ENCODE measurements around the gene LRRN3. TPM values are rescaled to one million over a fixed set of nuclear protein-coding genes. Genes with fewer than 3 reads are reported as not detected.

LRRN3 gene
- total and polyA plus RNA-seq, 2 experiments from 2014 or later = 0.40 TPM; not detected in 1

- TF ChIP-seq, protein P1, sequence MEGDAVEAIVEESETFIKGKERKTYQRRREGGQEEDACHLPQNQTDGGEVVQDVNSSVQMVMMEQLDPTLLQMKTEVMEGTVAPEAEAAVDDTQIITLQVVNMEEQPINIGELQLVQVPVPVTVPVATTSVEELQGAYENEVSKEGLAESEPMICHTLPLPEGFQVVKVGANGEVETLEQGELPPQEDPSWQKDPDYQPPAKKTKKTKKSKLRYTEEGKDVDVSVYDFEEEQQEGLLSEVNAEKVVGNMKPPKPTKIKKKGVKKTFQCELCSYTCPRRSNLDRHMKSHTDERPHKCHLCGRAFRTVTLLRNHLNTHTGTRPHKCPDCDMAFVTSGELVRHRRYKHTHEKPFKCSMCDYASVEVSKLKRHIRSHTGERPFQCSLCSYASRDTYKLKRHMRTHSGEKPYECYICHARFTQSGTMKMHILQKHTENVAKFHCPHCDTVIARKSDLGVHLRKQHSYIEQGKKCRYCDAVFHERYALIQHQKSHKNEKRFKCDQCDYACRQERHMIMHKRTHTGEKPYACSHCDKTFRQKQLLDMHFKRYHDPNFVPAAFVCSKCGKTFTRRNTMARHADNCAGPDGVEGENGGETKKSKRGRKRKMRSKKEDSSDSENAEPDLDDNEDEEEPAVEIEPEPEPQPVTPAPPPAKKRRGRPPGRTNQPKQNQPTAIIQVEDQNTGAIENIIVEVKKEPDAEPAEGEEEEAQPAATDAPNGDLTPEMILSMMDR (conservative IDR thresholded peaks at IDR 0.05; ENCODE audit: low read depth in 2 of 2) = no peak
- TF ChIP-seq EZH2 (IDR thresholded peaks at IDR 0.05; ENCODE audit: low read depth, unreplicated experiment) (no peak), NANOG (IDR thresholded peaks at IDR 0.05; ENCODE audit: borderline replicate concordance) (no peak), JUNB (IDR thresholded peaks at IDR 0.05; ENCODE audit: unreplicated experiment) (no peak)
- TF ChIP-seq, protein P2, sequence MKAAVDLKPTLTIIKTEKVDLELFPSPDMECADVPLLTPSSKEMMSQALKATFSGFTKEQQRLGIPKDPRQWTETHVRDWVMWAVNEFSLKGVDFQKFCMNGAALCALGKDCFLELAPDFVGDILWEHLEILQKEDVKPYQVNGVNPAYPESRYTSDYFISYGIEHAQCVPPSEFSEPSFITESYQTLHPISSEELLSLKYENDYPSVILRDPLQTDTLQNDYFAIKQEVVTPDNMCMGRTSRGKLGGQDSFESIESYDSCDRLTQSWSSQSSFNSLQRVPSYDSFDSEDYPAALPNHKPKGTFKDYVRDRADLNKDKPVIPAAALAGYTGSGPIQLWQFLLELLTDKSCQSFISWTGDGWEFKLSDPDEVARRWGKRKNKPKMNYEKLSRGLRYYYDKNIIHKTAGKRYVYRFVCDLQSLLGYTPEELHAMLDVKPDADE (IDR thresholded peaks at IDR 0.05) = no peak
Observed at GRCh38 chr7:111164442-111164841, 73.5 kb downstream of the LRRN3 start (continued).

GRCh38 chr7:111168182-111168581, 77.3 kb downstream of the LRRN3 start:
- H3K36me3 Mint-ChIP-seq (ENCODE audit: low read depth) = no peaks in the 10 kb centered on the region
- H3K27ac Mint-ChIP-seq = no peak overlapping the region
- H3K27me3 Mint-ChIP-seq (ENCODE audit: insufficient read depth, low read depth, poor library complexity) = no peaks in the 10 kb centered on the region
- H3K9me3 Mint-ChIP-seq = no peaks in the 10 kb centered on the region
- H3K79me2 ChIP-seq (replicated peaks; ENCODE audit: insufficient read depth) = no peaks in the 10 kb centered on the region
- H4K20me1 ChIP-seq (replicated peaks; ENCODE audit: insufficient read depth) = no peaks in the 10 kb centered on the region
- no peak overlapping the region for H3K4me2 ChIP-seq
- DNase-seq (ENCODE audit: low spot score) (no peak), ATAC-seq (no peak)
- H3K27me3 ChIP-seq (ENCODE audit: insufficient read depth) = no peaks in the 10 kb centered on the region
- no peaks in the 10 kb centered on the region for H3K4me1 Mint-ChIP-seq
- H3K4me1 ChIP-seq (ENCODE audit: insufficient read depth) = peaks cover 4% of the 10 kb centered on the region; the same call in 1 of the 2 replicates
- H3K4me3 Mint-ChIP-seq = no peak overlapping the region
- no peaks in the 10 kb centered on the region for H3F3A ChIP-seq (replicated peaks; ENCODE audit: low read depth)
- H2AFZ ChIP-seq = no peak overlapping the region
- no peaks in the 10 kb centered on the region for H3K36me3 ChIP-seq (ENCODE audit: insufficient read depth)
- no peaks in the 10 kb centered on the region for H3K9me2 ChIP-seq (ENCODE audit: insufficient read depth)
- H3K27ac ChIP-seq (ENCODE audit: low read depth) = no peak overlapping the region
- no peak overlapping the region for H3K4me3 ChIP-seq
- TF ChIP-seq, protein P3, sequence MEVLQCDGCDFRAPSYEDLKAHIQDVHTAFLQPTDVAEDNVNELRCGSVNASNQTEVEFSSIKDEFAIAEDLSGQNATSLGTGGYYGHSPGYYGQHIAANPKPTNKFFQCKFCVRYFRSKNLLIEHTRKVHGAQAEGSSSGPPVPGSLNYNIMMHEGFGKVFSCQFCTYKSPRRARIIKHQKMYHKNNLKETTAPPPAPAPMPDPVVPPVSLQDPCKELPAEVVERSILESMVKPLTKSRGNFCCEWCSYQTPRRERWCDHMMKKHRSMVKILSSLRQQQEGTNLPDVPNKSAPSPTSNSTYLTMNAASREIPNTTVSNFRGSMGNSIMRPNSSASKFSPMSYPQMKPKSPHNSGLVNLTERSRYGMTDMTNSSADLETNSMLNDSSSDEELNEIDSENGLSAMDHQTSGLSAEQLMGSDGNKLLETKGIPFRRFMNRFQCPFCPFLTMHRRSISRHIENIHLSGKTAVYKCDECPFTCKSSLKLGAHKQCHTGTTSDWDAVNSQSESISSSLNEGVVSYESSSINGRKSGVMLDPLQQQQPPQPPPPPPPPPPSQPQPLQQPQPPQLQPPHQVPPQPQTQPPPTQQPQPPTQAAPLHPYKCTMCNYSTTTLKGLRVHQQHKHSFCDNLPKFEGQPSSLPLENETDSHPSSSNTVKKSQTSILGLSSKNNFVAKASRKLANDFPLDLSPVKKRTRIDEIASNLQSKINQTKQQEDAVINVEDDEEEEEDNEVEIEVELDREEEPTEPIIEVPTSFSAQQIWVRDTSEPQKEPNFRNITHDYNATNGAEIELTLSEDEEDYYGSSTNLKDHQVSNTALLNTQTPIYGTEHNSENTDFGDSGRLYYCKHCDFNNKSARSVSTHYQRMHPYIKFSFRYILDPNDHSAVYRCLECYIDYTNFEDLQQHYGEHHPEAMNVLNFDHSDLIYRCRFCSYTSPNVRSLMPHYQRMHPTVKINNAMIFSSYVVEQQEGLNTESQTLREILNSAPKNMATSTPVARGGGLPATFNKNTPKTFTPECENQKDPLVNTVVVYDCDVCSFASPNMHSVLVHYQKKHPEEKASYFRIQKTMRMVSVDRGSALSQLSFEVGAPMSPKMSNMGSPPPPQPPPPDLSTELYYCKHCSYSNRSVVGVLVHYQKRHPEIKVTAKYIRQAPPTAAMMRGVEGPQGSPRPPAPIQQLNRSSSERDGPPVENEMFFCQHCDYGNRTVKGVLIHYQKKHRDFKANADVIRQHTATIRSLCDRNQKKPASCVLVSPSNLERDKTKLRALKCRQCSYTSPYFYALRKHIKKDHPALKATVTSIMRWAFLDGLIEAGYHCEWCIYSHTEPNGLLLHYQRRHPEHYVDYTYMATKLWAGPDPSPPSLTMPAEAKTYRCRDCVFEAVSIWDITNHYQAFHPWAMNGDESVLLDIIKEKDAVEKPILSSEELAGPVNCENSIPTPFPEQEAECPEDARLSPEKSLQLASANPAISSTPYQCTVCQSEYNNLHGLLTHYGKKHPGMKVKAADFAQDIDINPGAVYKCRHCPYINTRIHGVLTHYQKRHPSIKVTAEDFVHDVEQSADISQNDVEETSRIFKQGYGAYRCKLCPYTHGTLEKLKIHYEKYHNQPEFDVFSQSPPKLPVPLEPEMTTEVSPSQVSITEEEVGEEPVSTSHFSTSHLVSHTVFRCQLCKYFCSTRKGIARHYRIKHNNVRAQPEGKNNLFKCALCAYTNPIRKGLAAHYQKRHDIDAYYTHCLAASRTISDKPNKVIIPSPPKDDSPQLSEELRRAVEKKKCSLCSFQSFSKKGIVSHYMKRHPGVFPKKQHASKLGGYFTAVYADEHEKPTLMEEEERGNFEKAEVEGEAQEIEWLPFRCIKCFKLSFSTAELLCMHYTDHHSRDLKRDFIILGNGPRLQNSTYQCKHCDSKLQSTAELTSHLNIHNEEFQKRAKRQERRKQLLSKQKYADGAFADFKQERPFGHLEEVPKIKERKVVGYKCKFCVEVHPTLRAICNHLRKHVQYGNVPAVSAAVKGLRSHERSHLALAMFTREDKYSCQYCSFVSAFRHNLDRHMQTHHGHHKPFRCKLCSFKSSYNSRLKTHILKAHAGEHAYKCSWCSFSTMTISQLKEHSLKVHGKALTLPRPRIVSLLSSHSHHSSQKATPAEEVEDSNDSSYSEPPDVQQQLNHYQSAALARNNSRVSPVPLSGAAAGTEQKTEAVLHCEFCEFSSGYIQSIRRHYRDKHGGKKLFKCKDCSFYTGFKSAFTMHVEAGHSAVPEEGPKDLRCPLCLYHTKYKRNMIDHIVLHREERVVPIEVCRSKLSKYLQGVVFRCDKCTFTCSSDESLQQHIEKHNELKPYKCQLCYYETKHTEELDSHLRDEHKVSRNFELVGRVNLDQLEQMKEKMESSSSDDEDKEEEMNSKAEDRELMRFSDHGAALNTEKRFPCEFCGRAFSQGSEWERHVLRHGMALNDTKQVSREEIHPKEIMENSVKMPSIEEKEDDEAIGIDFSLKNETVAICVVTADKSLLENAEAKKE (CRISPR knock-in tag; IDR thresholded peaks at IDR 0.05) = no peak
- TF ChIP-seq EZH2phosphoT487 (IDR thresholded peaks at IDR 0.05; ENCODE audit: unreplicated experiment) (no peak), EZH2 (IDR thresholded peaks at IDR 0.05; ENCODE audit: low read depth, unreplicated experiment) (no peak), POLR2AphosphoS5 (IDR thresholded peaks at IDR 0.05; ENCODE audit: low read depth) (no peak), JUNB (IDR thresholded peaks at IDR 0.05; ENCODE audit: unreplicated experiment) (no peak), STAT1 (IDR thresholded peaks at IDR 0.05; ENCODE audit: unreplicated experiment) (no peak), NANOG (IDR thresholded peaks at IDR 0.05; ENCODE audit: borderline replicate concordance) (no peak)
- TF ChIP-seq, protein P1 (conservative IDR thresholded peaks at IDR 0.05; ENCODE audit: low read depth in 2 of 2) = no peak
- TF ChIP-seq, protein P4, sequence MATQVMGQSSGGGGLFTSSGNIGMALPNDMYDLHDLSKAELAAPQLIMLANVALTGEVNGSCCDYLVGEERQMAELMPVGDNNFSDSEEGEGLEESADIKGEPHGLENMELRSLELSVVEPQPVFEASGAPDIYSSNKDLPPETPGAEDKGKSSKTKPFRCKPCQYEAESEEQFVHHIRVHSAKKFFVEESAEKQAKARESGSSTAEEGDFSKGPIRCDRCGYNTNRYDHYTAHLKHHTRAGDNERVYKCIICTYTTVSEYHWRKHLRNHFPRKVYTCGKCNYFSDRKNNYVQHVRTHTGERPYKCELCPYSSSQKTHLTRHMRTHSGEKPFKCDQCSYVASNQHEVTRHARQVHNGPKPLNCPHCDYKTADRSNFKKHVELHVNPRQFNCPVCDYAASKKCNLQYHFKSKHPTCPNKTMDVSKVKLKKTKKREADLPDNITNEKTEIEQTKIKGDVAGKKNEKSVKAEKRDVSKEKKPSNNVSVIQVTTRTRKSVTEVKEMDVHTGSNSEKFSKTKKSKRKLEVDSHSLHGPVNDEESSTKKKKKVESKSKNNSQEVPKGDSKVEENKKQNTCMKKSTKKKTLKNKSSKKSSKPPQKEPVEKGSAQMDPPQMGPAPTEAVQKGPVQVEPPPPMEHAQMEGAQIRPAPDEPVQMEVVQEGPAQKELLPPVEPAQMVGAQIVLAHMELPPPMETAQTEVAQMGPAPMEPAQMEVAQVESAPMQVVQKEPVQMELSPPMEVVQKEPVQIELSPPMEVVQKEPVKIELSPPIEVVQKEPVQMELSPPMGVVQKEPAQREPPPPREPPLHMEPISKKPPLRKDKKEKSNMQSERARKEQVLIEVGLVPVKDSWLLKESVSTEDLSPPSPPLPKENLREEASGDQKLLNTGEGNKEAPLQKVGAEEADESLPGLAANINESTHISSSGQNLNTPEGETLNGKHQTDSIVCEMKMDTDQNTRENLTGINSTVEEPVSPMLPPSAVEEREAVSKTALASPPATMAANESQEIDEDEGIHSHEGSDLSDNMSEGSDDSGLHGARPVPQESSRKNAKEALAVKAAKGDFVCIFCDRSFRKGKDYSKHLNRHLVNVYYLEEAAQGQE (IDR thresholded peaks at IDR 0.05; ENCODE audit: unreplicated experiment) = no peak

Measured in GM23338 (cell line).